ENCODE measurements around the gene LRRN4CL. TPM values are rescaled to one million over a fixed set of nuclear protein-coding genes. Genes with fewer than 3 reads are reported as not detected.
"Not testable (repeated sequence)": the region's sequence is repeated elsewhere in the genome, so short reads cannot be mapped to it uniquely, and the experiment has no call there.

The LRRN4CL gene
- total RNA-seq, 2 experiments from 2014 or later: 0.65 to 0.79 TPM

GRCh38 chr11:62702246-62702645 is 12.9 kb upstream of the LRRN4CL start:
- no TSS peak for BruUV-seq (replicated peaks)
- no peak for DNase-seq (ENCODE audit: low spot score)
- H2AFZ ChIP-seq (ENCODE audit: low read length): no peak overlapping the region
- peaks cover 79% of the 10 kb centered on the region for H3K36me3 ChIP-seq (ENCODE audit: insufficient read depth, low read length)
- H3K4me1 ChIP-seq (ENCODE audit: insufficient read depth, low read length, poor library complexity, severe bottlenecking): peaks cover 16% of the 10 kb centered on the region
- intact Hi-C loops (cut with micrococcal nuclease; ENCODE audit: unreplicated experiment): no loop called here
- no peak overlapping the region for H3K27ac ChIP-seq (ENCODE audit: low read depth, low read length, poor library complexity, severe bottlenecking)
- H3K4me2 ChIP-seq (ENCODE audit: low read length): no peak overlapping the region
- CTCF ChIA-PET (ENCODE audit: unreplicated experiment): no interaction called here
- H3K4me3 ChIP-seq (ENCODE audit: low read depth, low read length, poor library complexity, severe bottlenecking): no peak overlapping the region
- H3K79me2 ChIP-seq (ENCODE audit: insufficient read depth, low read depth, low read length): no peaks in the 10 kb centered on the region
- H3K9me2 ChIP-seq (ENCODE audit: insufficient read depth, low read length): no peaks in the 10 kb centered on the region
- no peaks in the 10 kb centered on the region for H3K9me3 ChIP-seq (ENCODE audit: low read length)
- TF ChIP-seq EZH2phosphoT487 (IDR thresholded peaks at IDR 0.05; ENCODE audit: borderline replicate concordance, low read depth, low read length) (no peak), CTCF (conservative IDR thresholded peaks at IDR 0.05; ENCODE audit: low read length) (no peak)
- POLR2A ChIA-PET: no interaction called here
- H4K20me1 ChIP-seq (ENCODE audit: insufficient read depth, low read length): no peaks in the 10 kb centered on the region

DNA sequence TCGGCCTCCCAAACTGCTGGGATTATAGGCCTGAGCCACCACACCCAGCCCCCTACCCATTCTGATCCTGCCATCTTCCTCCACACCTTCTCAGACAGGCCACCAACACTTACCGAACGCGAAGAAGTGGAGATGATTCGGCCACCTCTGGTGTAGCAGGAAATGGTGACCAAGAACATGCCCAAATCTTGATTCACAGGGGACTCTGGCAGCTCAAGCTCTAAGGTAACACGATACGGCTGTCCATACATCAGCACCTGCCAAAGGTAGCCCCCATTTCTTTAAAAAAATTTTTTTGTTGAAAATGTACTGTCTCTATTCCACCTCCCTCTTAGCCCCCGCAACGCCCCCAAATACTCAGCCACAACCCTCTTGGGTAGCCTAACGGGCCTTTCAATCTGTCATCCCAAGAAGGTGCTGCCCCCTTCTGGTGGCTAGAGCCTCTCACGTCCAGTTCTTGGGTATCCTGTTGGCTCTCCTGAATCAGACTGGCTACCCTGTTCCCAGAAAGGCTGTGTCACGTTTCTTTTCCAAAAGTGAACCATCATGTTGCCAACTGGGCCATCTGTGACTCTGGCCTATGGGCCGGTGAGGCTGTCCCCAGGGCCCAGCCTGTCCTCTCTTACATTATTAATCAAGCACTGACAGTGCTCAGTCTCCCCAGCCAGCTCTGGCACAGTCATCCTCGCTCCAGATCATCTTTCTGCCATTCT is 5.3 kb upstream of the LRRN4CL start:
- intact Hi-C loops (cut with micrococcal nuclease; ENCODE audit: unreplicated experiment): no loop called here
- no peaks in the 10 kb centered on the region for H3K9me2 ChIP-seq (ENCODE audit: insufficient read depth, low read length)
- ChIA-PET CTCF (ENCODE audit: unreplicated experiment) (no interaction called here), POLR2A (interaction anchor here (0.6 to 1.5 kb wide), 2 partner anchors 17 to 29 kb away, joined by 3 to 5 read pairs; partner anchors contain the start of genes C11orf98 and CSKMT)
- H3K27ac ChIP-seq (ENCODE audit: low read depth, low read length, poor library complexity, severe bottlenecking): no peak overlapping the region
- no peak overlapping the region for H3K4me2 ChIP-seq (ENCODE audit: low read length)
- H3K79me2 ChIP-seq (ENCODE audit: insufficient read depth, low read depth, low read length): no peaks in the 10 kb centered on the region
- H3K4me1 ChIP-seq (ENCODE audit: insufficient read depth, low read length, poor library complexity, severe bottlenecking): no peaks in the 10 kb centered on the region
- peak; percentile 76 for DNase-seq (ENCODE audit: low spot score)
- H3K9me3 ChIP-seq (ENCODE audit: low read length): no peaks in the 10 kb centered on the region
- no peak overlapping the region for H2AFZ ChIP-seq (ENCODE audit: low read length)
- H4K20me1 ChIP-seq (ENCODE audit: insufficient read depth, low read length): no peaks in the 10 kb centered on the region
- BruUV-seq (replicated peaks): no TSS peak
- TF ChIP-seq EZH2phosphoT487 (IDR thresholded peaks at IDR 0.05; ENCODE audit: borderline replicate concordance, low read depth, low read length) (no peak), CTCF (conservative IDR thresholded peaks at IDR 0.05; ENCODE audit: low read length) (peak; percentile 95)
- H3K36me3 ChIP-seq (ENCODE audit: insufficient read depth, low read length): peaks cover 66% of the 10 kb centered on the region
- no peak overlapping the region for H3K4me3 ChIP-seq (ENCODE audit: low read depth, low read length, poor library complexity, severe bottlenecking)

- H3K27ac ChIP-seq (ENCODE audit: low read depth, low read length, poor library complexity, severe bottlenecking); intact Hi-C loops (cut with micrococcal nuclease; ENCODE audit: unreplicated experiment); BruUV-seq (replicated peaks); H3K9me2 ChIP-seq (ENCODE audit: insufficient read depth, low read length); H3K4me1 ChIP-seq (ENCODE audit: insufficient read depth, low read length, poor library complexity, severe bottlenecking); CTCF ChIA-PET (ENCODE audit: unreplicated experiment); H3K79me2 ChIP-seq (ENCODE audit: insufficient read depth, low read depth, low read length); H3K4me2 ChIP-seq (ENCODE audit: low read length); H3K4me3 ChIP-seq (ENCODE audit: low read depth, low read length, poor library complexity, severe bottlenecking); DNase-seq (ENCODE audit: low spot score); H2AFZ ChIP-seq (ENCODE audit: low read length); H4K20me1 ChIP-seq (ENCODE audit: insufficient read depth, low read length); H3K9me3 ChIP-seq (ENCODE audit: low read length): not testable (repeated sequence)
- peaks cover 65% of the 10 kb centered on the region for H3K36me3 ChIP-seq (ENCODE audit: insufficient read depth, low read length)
- POLR2A ChIA-PET: interaction anchor here (0.6 to 1.0 kb wide), 2 partner anchors 13 to 28 kb away, joined by 3 read pairs; partner anchors contain the start of genes C11orf98 and CSKMT
These were observed 4.3 kb upstream of the LRRN4CL start for GRCh38 chr11:62693624-62694023.

Measured in OCI-LY7 (cell line).